HL-60 (cell line): ENCODE results near the gene WIPF2.

Experiments used
- DNase-seq, 2 experiments: peaks; one replicate each; pipeline ENCODE4 v3.0.0-alpha.2; 2010 to 2020; ENCODE audit warnings: low read depth in 1 of 2, low spot score in 1 of 2
- H3K27ac ChIP-seq: fragments of 250-450 bp; sonication (Bioruptor Pico); replicated peaks from 2 replicates; pipeline ENCODE4 v1.5.1; 2020; ENCODE audit warnings: mild to moderate bottlenecking, moderate library complexity
- H3K27me3 ChIP-seq: fragments of 250-450 bp; sonication (Bioruptor Pico); 2 replicates; pipeline ENCODE4 v1.5.1; 2021; ENCODE audit warnings: mild to moderate bottlenecking, moderate library complexity; ENCODE audit not compliant: insufficient read depth, poor library complexity, severe bottlenecking
- H3K4me3 ChIP-seq: replicated peaks from 2 replicates; pipeline ENCODE4 v1.5.1; 2011; ENCODE audit warnings: mild to moderate bottlenecking, control low read depth, low read length; ENCODE audit not compliant: insufficient read depth
- CTCF ChIP-seq: IDR thresholded peaks from one replicate; pipeline ENCODE4 v1.5.1; 2011; ENCODE audit warnings: low read length, control low read depth, inconsistent platforms; ENCODE audit not compliant: insufficient read depth
- GABPA ChIP-seq: IDR thresholded peaks from 2 replicates; pipeline ENCODE4 v1.6.1; 2012; ENCODE audit warnings: low read depth
- POLR2AphosphoS5 ChIP-seq: IDR thresholded peaks from 2 replicates; pipeline ENCODE4 v1.6.1; 2012; ENCODE audit warnings: low read depth
- REST ChIP-seq: IDR thresholded peaks from 2 replicates; pipeline ENCODE4 v1.6.1; 2012; ENCODE audit warnings: low read depth; ENCODE audit not compliant: insufficient replicate concordance
- SPI1 ChIP-seq: IDR thresholded peaks from 2 replicates; pipeline ENCODE4 v1.6.1; 2012; ENCODE audit warnings: low read depth, mild to moderate bottlenecking, borderline replicate concordance

WIPF2 gene

GRCh38 chr17:40251576-40251975 lies 32.5 kb downstream of the WIPF2 start:
- DNase-seq = no peak
- TF ChIP-seq REST = no peak
- no peak for TF ChIP-seq GABPA
- TF ChIP-seq SPI1 = no peak
- TF ChIP-seq POLR2AphosphoS5 = no peak
- TF ChIP-seq CTCF = no peak
- no peaks in the 10 kb centered on the region for H3K27me3 ChIP-seq
- H3K4me3 ChIP-seq = no peak overlapping the region
- H3K27ac ChIP-seq = no peak overlapping the region

GRCh38 chr17:40253565-40253964 lies 34.5 kb downstream of the WIPF2 start:
- no peak for DNase-seq
- Histone ChIP-seq H3K27me3 (no peaks in the 10 kb centered on the region), H3K4me3 (no peak overlapping the region), H3K27ac (no peak overlapping the region)
- TF ChIP-seq CTCF (no peak), SPI1 (no peak), GABPA (no peak), REST (no peak), POLR2AphosphoS5 (no peak)

- Histone ChIP-seq H3K27ac (no peak overlapping the region), H3K4me3 (no peak overlapping the region), H3K27me3 (no peaks in the 10 kb centered on the region)
- DNase-seq = no peak
- TF ChIP-seq SPI1 = no peak
- TF ChIP-seq POLR2AphosphoS5 = no peak
- no peak for TF ChIP-seq GABPA
- TF ChIP-seq REST = no peak
- no peak for TF ChIP-seq CTCF
Observed at GRCh38 chr17:40259505-40259904, 40.4 kb downstream of the WIPF2 start.
